Measurements from ENCODE around the gene ZIC4.

ZIC4 gene

DNA sequence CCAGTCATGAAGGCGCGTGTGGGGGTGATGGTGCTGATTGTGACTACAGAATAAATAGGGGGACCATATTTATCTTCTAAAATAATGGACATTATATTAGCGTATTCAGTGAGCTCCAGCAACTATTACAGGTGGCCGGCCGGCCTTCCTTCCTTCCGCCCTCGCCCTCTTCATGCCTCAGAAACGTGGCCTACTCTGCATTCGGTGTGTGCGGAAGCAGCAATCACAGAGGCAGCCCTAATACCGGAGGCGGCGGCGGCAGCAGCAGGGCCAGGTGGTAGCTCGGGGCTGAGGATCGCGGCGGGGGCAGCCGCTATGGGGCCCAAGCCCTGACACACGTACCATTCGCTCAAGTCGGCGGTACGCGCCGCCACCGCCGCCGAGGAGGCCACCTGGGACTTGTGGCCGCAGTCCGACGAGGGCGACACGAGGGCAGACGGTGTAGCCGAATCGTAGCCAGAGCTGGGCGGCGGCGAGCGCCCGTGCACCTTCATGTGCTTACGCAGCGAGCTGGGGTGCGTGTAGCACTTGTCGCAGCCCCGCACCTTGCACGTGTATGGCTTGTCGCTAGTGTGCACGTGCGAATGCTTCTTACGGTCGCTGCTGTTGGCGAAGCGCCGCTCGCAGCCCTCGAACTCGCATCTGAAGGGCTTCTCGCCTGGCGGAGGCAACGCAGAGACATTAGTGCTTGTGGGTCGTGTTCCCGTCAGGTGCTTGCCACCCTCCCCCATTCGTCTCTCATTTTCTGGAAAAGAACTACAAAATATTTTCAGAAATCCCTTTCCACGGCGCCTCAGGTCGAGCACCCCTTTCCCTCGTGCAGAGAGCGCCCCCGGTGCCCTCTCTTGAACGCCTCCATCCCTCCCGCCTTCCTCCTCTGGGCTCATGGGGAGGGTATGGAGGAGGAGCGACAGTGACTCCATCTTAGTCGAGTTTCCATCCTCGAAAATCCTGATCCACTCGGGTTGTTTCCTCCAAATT lies 15.5 kb downstream of the ZIC4 start:
- DNase-seq (ENCODE audit: low read depth) = no peak

DNA sequence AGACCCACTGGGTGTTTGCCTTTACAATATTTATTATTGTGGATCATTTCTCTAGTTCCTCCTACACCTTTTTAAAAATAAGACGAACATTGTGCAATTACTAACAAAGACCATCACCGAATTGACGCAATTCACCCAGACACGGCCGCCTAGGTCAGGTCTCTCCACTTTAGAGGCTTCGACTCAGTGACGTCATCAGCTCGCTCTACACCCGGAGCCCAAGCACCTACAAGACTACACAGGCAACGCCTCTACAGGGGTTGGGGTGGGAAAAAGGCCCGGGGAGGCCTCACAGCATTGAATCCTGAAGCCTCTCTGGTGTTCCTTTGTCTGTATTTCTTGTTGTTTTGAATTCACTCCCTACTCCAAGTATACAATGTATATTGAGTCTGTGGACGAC lies 16.6 kb downstream of the ZIC4 start:
- DNase-seq (ENCODE audit: low read depth) = no peak

DNA sequence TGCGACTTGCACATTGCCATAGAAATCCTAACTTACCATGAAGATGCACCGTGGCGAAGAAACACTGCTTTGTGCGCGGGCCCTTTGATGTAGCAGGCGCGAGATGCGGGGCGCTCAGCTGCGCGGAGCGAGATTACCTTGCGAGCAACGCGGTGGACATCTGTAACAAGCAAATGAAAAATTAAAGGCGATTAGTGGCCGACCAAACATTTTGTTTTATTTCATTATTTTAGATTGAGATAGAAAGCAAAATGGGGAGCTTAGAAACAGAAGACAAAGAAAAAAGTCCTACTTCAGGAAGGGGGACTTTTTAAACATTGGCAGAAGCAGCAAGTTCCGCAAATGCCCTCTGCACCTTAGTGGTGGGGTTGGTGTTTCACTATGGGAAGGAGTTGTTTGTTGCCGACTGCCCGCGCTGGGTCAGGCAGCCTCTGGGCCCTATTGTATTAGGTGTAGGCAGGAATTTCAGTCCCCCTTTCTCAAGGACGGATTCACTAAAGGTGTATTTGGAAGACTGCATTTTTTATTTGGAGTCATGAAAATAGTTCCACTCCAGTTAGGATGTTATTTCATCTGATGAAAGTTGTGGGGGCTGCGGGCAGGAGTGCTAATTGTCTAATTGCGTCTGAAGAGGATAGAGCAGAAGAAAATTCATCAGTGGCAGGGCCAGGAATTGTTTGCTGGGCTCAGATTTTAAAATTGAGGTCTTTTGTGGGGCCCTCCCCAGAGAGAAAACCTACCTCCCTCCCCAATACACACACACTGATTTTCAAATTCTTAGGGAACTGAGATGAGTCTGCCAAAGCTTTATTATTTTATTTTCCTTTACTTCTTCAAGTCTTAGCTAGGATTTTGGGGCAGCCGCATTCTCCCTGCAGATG lies 17.4 kb downstream of the ZIC4 start:
- no peak for DNase-seq (ENCODE audit: low read depth)

DNA sequence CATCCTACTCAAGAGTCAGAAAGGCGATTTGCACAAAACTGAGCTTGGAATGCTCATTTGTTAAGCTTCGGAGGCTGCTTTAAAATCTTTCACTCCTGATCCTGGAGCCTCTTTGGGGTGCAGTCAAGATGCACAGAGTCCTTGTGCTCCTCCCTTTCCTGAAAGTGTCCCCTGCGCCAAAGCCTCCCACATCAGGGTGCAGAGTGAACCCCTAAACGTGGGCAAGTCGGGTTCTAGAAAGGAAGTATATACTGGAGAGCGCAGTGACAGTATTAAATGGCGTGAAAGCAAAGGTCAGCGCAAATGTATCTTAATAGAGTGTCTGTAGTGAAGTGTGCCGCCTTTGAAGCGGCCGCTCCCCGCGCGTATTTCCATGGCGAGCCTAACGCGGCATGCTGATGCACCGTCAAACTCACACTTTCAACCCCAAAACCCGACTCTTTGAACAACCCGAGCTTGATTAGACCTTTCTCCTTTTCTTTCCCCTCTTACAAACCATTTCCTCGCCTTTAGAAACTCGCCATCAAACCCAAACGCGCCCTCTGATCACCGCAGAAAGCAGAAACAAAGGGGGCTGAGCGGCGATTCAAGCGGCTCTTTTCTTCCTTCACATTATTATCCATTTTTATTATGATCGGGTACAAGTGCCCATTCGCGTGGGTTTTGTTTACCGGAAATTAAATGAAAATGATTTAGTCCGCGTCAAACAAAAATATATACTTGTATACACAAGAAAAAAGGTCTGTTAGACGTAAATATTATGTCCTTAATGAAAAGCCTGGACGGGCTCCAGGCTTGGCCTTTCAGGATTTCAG lies 18.3 kb downstream of the ZIC4 start:
- no peak for DNase-seq (ENCODE audit: low read depth)

DNA sequence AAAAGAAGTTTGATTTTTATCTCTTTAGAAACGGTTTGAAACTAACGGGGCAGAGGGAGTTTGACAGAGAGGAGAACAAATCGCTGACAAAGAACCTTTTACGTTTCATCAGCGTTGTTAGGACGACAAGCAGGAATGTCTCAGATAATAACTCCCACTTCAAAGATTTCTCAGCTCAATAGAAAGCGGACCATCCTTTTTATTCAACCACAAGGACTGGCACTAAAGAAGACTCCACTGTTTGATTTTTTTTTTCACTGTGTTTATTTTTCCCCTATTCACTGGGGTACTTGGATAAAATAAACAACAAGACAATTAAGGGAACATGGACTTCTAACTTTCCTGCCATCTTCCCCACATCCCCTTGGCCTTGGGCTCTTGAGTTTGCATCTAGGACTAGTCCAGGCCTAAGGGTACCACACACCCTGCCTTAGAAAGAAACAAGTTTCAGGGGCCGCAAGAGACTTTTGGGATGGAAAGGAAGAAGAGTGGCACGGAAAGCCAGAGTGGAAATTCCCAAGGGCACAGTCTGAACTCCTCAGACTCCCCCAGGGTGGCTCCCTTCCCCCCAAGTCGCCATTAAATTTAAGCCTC lies 19.0 kb downstream of the ZIC4 start:
- DNase-seq (ENCODE audit: low read depth) = no peak

DNA sequence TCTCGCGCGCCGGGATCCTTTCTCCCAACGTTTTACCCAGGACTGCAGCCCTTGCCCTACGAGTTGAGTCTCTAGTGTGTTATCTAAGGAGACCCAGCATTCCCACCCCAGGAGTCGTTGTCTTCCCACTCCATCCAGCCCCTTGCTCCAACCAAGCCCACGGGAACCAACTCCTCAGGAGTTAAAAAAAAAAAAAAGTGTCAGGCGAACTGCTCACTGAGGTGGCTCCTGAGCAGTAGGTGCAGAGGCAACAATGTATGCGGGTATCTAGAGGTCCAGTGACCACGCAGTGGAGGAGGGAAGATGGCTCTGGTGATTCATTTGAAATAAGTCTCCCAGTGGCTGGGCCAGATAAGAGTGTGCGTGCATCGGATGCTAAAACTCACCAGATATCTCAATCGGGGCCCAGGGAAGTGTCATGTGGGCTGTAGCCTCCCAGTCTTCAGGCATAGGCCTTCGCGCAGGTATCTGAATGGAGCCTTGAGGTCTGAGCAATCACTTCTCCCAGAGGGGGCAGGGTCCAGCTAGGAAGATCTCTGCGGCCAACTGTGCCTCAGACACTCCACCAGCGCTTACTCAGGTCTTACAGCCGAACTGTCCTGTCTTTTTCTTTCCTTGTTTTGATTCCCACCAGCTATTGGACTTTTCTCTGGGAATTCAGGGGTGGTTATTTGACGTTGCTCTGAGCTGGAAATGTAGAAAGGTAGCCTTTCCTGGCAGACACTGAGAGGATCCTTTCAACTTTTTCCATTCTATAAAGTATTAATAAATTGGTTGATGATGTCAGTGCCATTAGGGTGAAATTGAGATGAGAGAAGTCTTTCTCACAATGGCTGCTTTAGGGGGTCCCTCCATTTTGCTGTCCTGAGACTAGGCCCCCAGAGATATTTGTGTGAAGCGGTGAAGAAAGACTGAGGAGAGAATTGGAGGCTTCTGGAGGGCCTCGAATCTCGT lies 21.0 kb downstream of the ZIC4 start:
- no peak for DNase-seq (ENCODE audit: low read depth)

DNA sequence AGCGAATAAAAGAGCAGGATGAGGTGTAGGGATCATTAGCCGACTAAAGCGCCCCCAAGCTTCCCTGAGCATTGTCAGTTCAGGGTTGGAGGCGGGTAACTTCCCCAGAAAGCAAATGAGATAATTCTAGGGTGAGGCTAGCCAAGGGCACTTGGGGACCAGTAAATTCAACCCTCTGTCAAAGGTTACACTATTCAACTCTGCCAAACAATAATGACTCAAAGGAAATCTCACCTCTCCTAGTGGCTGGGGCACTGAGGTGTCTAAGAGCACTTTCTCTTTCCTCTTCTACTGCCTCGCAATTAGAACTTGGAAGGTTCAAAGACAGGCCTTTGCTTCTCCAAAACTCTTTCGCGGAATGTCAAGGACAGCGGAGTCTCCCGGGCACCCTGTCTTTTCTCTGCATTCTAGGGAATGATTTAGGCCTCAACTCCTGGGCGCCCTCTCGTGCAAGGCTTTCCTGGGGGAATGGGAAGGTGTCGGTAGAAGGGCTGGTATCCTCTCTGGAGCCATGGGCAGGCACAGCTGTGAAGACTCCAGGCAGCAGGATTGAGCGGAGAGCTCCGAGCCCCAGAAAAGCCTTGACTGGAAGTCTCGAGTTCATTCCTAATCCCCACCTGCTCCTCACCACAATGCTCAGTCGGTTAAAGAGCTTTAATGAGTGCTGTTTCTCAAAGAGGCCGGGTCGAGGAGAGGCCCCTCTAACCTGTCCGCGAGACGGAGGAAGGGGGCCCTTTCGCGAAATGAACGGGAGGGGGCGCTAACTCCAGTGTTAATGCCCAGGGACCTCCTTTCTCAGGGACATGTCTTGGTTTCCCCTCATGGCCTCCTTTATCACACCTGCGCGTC lies 21.9 kb downstream of the ZIC4 start:
- DNase-seq (ENCODE audit: low read depth) = no peak

DNA sequence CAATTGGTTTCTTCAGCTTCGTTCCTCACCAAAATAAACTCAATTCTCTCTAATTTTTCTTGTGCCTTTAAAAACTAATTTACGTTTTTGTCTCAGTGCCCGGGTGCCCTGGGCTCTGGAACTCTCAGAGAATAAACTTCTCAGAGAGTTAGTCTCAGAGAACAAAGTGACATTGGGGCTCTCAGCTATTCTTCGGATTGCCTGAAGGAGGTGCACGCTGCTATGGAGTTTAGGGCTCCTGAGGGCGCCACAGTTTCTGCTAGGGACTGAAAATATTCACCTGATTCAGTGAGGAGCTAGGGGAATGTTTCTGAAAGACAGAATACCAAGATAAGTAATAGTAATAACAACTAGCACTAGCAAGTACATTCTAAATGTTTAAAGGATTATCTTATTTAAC lies 22.7 kb downstream of the ZIC4 start:
- DNase-seq (ENCODE audit: low read depth) = no peak

DNA sequence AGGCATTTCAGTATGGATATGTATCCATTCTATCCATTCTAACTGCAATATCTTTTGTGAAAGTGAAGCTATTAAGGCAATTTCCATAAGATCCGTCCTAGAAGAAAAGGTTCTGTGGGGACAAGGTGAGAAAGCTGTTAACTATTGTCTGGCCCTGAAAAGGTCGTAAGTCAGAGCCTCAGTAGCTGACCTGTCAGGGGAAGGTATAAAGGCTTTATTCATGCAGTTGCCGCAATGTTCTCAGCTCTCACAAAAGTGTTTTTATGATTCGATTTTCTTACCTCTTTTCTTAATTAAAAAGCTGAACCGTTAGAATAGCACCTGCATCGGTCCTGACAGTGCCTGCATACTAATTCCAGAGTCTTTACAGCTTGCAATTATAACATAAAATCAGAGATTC lies 24.7 kb downstream of the ZIC4 start:
- DNase-seq (ENCODE audit: low read depth) = no peak

DNA sequence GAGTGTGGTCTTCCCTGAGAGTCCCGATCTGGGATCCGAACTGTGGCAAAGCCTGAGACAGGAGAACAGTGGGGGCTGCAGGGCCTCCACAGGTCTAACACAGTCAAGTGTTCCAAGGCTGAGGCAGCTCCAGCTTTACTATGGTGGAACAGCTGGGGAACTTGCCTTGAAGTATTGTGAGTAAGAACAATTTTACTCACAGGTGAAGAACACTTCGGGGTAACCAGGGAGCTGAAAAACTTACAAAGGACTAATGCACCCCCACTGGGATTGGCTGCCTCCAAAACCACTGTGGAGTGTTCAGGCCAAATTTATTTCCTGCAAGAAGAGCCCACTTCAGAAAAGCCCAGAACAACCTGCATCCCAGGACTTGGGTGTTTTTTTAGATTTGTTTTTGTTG lies 25.4 kb downstream of the ZIC4 start:
- DNase-seq (ENCODE audit: low read depth) = no peak

DNA sequence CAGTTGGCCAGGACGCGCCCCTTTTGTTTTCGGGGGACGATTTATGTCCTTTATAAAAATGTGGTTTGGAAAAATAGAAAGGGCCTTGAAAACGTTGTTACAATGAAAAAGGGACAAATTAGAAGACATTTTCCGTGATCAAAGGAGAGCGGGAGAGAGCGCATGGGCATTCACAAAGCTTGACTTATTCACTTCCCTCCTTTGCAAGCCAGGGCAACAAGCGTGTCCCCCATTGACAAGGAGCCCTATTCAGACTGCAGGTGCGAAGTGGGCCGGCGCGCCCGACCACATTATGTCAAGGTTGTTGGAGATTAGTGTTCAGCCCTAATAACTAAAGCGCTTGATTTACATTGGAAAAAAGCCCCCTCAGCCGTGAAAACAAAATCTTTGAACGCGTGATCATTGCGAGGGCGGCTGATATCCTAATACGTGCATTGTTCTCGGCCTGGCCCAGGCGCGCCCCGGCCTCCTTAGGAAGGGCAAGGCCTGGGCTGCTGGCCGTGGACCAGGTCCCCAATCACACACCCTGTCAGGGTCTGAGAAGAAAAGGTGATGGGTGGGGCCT lies 25.9 kb downstream of the ZIC4 start:
- DNase-seq (ENCODE audit: low read depth) = no peak

DNA sequence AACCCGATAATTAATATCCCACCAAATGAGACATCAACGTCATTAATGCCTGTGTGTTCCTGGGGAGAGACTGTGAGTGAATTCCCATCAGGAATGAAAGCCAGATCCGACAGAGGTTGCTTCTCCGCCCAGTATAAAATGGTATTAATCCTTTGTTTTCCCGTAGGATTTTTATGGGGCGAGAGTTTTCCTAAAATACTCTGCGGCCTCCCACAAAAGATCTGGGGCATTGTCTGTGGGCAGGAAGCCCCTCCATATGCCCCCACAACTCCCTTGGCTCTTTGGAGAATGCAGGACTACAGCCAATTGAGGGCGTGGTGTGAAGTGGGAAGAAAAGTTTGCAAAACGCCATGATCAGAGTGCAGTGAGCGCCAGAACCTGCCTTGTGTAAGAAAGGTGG lies 26.7 kb downstream of the ZIC4 start:
- DNase-seq (ENCODE audit: low read depth) = no peak

DNA sequence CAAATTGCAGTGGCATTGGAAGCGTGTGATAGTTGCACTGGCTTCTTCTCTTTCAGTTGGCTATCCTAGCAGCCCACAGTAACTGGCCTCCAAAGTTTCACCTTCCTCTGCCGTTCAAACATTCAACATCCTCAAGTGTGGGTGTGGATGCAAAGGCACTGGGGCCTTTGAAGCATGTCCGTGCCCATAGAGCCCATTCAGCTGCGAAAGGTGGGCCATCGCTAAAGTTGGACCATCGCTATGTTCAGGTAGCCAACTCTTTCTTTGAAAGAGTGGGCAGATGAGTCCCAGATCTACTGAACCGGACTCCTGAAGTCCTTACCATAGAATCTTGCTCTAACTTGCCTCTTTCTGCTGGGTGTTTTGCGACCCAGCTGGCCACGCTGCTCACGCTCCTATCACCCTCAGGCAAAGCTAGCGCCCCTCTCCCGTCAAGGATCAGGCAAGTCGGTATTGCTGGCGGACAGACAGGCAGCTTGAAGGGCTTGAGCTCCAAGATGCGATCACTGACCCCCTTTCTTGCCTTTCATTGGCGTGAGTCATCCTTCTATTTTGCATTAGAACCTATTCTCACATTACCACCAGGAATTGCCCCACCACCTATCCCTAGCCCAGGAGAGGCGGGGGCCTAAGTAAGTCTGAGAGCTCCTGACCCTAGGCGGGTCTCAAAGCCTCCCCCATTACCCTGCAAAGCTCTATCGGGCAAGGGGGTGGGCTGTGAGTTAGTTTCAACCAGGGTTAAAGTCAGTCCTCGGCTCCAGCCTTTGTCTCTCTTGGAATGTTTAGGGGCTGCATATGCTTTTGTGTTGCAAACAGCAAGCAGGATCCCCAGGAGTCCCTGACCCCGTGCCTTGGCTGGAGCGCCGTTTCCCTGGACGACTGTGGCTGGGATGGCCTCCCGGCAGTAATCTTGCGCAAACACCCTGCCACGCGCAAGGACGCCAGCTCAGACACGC lies 28.7 kb downstream of the ZIC4 start:
- no peak for DNase-seq (ENCODE audit: low read depth)

DNA sequence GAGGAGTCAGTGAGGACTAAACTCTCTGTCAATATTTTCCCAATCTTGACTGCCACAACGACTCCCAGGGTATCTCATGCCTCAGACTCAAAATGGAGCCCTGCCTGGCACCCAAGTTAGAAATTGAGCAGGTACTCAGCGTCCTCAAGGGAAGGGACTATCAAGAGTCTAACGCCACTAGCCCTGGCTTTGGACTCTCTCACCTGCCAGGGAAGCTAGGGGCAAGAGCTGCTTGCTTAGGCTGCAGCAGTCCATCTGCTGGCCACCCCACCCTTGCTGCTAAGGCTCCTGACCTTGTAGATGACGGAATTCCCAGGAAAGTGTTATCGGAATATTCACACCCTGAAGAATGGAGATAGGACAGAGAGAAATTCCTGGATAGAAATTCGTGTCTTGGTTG lies 33.0 kb downstream of the ZIC4 start:
- no peak for DNase-seq (ENCODE audit: low read depth)

DNA sequence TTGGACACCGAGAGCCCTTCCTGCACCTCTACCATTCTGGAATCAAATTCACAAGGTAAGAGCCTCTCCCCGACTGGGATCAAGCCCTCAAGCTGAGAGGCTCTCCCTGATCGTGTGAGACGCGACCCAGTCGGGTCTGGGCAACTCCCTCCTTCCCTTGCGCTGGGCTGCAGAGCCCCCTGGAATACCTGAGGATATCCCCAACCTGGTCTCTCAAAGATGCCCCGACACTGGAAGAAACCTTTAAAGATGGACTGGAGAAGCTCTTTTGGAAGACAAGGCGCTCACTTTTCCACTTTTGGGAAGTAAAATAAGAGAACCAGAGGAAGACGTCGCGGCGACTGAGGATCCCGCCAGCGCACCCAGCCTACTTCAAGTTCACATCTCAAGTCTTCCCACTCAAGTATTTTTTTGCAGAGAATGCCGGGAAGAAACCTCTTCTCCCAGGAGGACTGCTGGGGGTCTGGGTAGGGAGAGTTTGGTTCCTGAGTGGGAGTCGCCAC lies 33.8 kb downstream of the ZIC4 start:
- no peak for DNase-seq (ENCODE audit: low read depth)

DNA sequence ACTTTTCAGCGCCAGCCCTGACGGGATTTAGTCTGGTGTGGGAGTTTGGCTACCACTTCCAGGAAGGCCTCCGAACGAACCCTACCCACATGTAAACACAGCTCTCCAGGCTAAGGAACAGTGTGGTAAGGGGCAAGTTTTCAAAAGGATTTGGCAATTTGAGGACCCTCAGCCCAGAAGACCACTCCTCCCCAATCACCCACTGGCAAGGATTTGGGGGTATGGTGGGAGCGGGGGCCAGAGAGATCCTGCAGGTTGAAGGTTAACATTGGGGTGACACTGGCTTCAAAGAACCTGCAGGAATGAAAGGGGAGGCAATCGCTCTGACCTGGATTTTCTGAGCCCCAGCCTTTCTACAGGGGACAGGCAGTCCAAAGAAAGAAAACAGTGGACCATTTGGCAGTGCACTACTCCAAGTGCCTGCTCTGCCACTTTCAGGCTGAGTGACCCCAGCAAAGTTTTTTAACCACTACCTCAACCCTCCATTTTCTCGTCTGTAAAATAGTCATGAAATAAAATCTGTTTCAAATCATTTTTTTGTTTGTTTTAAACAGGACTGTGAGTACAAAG lies 34.5 kb downstream of the ZIC4 start:
- DNase-seq (ENCODE audit: low read depth) = no peak

DNA sequence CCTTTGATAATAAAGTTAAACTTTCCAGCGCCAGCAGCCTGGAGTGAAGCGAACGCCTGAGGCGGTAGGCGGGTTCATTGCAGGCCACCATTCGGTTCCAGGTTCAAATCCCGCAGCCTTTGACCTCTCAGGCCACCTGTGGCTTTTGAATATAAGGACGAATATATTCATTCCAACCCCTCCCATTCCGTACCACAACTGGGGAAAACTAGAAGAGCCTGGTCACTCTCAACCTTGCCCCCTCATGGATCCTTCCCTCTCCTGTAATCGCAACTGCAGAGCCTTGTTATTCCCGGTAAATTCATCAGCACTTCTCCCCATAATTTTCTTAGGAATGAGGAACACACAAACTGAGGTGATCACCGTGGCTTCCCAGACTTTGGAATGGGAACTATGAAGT lies 35.2 kb downstream of the ZIC4 start:
- no peak for DNase-seq (ENCODE audit: low read depth)

DNA sequence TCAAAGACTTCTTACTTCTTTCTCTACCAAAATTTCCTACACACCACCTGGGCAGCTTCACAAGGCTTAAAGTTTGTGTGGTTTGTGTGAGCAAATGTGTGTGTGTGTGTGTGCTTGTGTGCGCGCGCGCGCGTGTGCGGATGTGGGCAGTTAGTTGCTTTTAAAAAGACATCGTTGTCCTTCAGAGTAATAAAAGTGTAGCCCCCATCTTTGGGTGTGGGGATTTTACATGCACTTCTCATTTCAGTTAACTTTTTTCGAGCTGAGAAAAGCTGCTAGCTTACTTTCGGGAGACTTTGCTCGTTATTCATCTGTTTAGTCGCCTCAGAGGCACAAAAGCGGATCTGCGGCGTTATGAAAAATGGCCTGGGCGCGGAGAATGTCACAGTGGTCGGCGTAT lies 36.0 kb downstream of the ZIC4 start:
- no peak for DNase-seq (ENCODE audit: low read depth)
